Activated T-cell treated with anti-CD3 and anti-CD28 coated beads for 1 hour (primary cell): ENCODE data around the gene LAPTM5.

Experiments
- DNase-seq: peaks from one replicate; pipeline ENCODE4 v3.0.0-alpha.2; 2020; ENCODE audit warnings: low read depth

Gene LAPTM5

GRCh38 chr1:30742300-30742962 lies 15.1 kb downstream of the LAPTM5 start:
- no peak for DNase-seq

- DNase-seq, result no peak
Measured at GRCh38 chr1:30741239-30741894, 16.2 kb downstream of the LAPTM5 start.

GRCh38 chr1:30740251-30741238 lies 17.0 kb downstream of the LAPTM5 start:
- no peak for DNase-seq

DNA sequence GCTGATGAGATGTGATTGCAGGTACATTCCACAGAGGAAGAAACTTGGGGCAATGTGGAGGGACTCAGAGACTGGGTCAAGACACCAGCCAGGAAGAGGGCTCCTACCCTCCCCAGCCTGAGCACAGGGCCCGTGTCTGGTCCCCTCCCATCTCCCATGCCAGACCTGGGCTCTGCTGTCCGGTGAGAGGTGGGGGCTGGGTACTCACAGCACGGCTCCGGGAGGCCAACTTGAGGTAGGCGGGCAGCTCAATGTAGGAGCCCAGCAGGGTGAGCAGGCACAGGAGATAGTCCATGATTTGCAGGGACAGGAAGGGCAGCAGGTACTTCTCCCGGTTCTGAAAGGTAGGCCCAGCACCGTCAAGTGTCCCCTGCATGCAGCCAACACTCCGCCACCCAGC lies 18.0 kb downstream of the LAPTM5 start:
- DNase-seq, result no peak

DNA sequence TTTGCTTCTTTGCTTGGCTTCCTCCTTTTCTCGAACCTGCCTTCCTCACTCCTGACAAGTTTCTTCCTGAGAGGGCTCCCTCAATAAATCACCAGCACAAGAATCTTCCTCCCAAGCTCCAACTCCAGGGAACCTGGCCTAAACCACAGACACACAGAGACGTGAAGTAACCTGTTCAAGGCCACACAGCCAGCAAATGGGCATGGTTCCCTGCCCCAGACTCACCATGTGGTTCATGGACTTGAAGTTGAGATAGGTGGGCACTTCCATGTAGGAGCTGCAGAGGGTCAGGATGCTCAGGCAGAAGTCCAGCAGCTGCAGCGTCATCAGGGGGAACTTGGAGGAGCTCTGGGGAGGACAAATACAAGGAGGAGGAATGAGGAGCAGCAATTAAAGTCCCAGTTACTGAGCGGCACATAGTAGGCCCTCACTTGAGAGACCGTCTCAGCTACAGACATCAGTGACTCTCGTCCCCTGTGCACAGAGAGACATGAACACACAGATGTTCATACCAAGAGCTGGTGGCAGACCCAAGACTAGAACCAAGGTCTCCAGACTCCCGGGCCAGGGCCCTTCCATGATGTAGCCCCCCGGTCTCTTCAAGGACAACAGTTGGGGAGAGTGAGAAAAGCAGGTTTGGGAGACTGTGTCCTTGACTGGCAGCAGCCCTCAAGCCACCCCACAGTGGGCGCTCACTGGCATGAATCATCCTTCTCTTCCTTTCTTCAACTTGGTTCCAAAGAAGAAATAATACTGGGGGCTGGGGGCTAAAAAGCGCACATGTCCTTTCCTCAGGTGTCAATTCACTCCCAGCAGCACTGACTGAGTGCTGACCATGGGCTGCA lies 18.6 kb downstream of the LAPTM5 start:
- DNase-seq, result no peak

- DNase-seq, result no peak
Measured at GRCh38 chr1:30738040-30738714, 19.4 kb downstream of the LAPTM5 start.

- DNase-seq, result no peak
Measured at GRCh38 chr1:30737357-30738039, 20.1 kb downstream of the LAPTM5 start.

DNA sequence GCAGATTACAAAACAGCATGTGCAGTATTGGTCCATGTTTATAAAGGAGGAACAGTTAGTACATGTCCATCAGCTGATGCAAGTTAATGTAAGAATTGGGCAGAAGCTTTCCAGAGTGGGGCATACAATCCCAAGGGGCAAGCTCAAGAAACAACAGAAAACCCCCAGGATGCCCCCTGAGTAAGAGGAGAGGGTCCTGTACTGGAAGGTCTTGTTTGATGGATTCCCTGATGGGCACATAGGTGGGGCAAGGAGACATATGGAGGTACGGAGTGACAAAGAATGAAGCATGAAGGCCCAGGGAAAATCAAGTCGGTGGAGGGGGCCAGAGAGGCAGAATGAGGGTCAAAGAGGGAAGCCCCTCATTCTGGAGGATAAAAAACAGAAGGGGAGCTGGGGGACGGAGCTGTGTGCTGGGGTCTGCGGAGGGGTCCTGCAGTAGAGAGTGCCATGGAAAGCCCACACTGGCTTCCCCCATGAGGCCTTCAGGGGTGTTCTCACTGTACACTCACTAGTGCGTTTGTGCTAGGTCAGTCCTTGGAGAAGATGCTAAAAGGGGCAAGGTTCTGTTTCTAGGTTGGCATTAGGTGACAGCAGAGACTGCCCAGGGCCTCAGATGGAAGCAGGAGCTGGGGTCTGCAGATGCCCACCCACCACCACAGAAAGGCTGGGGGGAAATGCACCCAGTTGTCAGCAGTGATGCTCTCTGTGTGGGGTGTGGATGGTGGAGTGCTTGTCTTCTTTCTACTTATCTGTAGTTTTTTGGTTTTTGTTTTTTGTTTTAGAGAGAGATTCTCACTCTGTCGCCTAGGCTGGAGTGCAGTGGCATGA lies 21.7 kb downstream of the LAPTM5 start:
- no peak for DNase-seq

DNA sequence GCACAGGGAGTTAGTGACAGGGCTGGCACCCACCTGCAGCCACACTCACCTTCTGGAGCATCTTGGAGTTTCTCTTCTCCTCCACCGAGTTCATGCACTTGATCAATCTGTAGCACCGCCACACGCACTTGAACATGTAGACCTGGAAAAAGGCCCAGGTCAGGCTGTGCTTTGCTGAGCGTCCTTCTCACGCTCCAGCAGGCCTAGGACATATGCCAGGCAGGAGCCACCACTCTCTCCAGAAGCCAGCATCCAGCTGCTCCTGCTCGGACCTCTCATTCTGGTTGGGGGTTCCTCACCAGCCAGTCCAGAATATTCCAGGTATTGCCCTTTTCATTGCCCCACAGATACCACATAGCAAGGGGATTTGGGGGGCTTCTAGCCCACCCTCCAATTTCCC lies 22.4 kb downstream of the LAPTM5 start:
- no peak for DNase-seq

DNA sequence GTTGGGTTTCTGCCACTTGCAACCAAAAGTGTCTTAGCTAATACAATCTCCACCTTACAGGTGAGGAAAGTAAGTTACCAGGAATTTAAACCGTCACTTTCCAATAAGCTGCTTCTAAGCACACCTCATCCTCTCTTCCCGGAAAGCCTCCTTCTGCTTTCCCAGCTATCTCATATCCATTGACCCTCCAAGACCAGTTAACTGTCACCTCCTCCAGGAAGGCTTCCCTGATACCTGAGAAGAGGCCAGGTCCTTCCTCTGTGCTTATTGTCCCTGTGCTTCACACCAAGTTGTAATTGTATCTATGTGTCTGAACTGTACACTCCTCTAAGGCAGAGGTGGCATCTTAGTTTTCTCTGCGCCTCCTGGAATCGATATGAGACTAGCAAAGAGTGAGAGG lies 23.0 kb downstream of the LAPTM5 start:
- no peak for DNase-seq

GRCh38 chr1:30734106-30734505 lies 23.5 kb downstream of the LAPTM5 start:
- DNase-seq, result no peak

DNA sequence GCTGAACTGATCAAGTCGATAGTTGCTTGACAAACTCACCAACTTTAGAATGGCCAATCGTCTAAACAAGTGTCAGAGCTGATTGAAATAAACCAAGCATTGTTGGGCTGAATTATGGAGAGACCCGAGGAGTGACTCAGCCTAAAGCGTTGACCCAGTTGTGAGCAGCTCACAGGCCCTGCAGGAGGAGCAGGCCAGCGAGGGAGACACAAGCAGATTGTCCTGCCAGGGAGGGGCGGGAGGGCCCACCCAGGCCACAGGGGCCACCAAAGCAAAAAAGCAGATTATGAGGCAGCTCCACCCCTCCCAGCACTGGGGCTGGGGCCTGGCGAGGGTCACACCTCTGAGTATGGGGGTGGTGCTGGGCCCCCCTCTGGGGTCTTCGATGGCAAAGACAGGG lies 24.1 kb downstream of the LAPTM5 start:
- DNase-seq, result no peak

- no peak for DNase-seq
Measured at GRCh38 chr1:30732277-30732996, 25.1 kb downstream of the LAPTM5 start.

DNA sequence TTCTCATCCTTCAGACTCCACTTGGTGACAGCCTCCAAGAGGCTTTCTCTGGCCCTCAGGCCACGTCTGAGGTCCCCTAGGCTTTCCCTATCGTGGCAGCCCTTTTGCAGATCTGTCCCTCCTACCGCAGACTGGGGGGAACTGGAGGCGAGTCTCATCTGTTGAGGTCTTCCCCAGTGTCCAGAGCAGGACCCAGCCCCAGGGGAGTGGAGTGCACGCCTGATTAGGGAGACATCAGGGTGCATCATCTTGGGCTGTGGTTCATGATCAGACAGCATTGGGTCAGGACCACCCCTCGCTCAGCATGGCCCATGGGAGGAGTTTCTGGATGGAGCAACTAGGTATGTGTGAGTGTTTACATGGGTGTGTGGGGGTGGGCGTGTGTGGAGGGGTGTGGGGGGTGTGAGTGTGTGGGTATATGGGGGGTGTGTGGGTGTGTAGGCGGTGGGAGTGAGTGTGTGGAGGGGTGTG lies 25.7 kb downstream of the LAPTM5 start:
- no peak for DNase-seq

DNA sequence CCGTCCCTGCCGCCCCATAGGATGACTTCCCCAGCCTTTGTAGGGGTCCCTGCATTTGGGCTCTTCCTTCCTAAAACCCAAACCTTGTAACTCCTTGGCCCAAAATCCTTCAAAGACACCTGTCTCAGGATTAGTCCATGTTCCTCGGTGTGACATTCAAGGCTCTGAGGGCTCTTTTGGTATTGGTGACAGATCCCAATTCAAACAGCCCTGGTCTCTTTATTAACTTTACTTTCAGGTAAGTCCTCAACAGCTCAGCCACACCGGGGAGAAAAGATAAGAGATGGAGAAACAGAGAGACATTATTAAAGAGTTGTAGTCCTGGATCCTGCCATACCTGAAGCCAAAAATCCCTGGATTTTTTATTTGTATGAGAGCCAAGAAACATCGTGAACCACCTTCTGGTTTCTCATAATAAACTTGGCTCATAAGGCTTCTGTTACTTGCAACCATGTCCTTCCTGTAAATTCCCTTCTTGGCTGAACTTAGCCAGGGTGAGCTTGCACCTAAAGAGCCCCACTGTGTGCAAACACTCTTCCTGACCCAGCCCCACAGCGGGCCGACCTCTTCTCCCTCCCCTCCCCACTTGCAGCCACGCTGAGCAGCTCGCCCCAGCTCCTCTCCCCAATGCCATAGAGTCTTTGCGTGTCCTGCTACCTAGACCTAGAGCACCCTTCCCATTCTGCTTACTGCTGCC lies 26.3 kb downstream of the LAPTM5 start:
- no peak for DNase-seq

DNA sequence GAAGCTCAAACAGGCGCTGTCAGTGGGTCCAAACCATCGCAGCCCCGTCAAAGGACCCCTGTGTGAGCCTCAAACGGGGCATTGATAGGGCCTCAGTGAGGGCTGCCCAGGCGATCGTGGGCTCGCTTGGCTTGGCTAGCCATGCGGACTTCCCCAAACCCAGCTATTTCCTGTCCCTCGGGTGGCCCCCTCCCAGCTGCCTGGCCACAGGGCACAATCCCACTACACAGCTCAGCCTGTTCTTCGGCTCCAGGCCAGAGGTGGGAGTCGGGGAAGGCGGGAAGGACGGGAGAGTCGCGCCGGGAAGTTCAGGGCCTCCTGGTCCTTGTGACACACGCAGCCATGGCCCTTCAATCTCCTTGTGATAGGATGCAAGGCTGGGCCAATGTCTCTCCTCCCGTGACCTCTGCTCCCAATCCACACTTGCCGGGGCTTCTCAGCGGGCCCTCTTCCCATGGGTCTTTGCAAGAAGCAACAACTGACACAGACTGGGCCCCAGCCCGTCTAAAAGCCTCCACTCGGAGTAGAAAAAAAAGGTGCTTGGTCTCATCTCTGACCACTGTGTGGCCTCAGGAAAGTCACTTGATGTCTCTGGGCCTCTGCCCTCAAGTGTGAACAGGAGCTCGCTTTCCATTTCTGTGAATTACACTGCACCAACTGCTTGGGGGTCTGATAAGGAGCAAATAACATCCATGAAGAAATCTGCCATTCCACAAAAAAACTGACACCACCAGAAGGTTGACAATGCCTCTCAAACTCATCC lies 27.0 kb downstream of the LAPTM5 start:
- DNase-seq, result no peak

DNA sequence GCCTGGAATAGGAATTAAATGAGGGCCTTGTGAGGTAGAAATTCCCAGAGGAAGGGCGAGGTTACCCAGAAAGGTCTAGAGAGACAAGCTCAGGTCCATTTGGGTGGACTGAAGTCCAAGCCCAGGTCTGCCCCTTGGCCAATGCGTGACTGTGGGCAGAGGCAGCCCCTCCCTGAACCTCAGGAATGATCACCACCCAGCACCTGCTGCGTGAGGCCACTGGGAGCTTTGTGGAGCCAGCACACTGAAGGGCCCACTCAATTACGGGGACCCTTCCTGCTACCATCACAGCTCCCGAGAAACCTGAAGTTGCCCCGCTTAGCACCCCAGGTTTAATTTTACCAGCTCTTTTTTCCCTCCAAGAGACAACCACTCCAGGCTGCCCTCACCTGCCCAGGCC lies 27.7 kb downstream of the LAPTM5 start:
- no peak for DNase-seq
